GM12878 (cell line): ENCODE measurements around the gene ASMTL. TPM values are rescaled to one million over a fixed set of nuclear protein-coding genes. Genes with fewer than 3 reads are reported as not detected.

Experiments
- BACH1 ChIP-seq: fragments of 450-650 bp; IDR thresholded peaks from 2 replicates; pipeline ENCODE4 v1.6.1; 2017; ENCODE audit warnings: mild to moderate bottlenecking, borderline replicate concordance
- CBFB ChIP-seq: IDR thresholded peaks from 2 replicates; pipeline ENCODE4 v1.6.1; 2016; ENCODE audit warnings: antibody characterized with exemption, low read depth
- FOXM1 ChIP-seq: IDR thresholded peaks from 2 replicates; pipeline ENCODE4 v1.6.1; 2012; ENCODE audit warnings: low read depth, mild to moderate bottlenecking, inconsistent platforms, low read length, moderate library complexity
- HDAC6 ChIP-seq: fragments of 200-600 bp; sonication (generic); IDR thresholded peaks from one replicate; pipeline ENCODE4 v1.8.0; 2017; ENCODE audit warnings: antibody characterized with exemption; ENCODE audit not compliant: unreplicated experiment
- HDGF ChIP-seq: fragments of 450-650 bp; IDR thresholded peaks from 2 replicates; pipeline ENCODE4 v1.6.1; 2016; ENCODE audit warnings: antibody characterized with exemption
- IKZF2 ChIP-seq, 2 experiments: fragments of 450-650 bp; IDR thresholded peaks; 2 replicates each; pipeline ENCODE4 v1.6.1; 2017; ENCODE audit warnings: mild to moderate bottlenecking in 2 of 2, moderate library complexity in 2 of 2
- MTA3 ChIP-seq: IDR thresholded peaks from 2 replicates; pipeline ENCODE4 v1.6.1; 2012; ENCODE audit warnings: low read length, inconsistent platforms, borderline replicate concordance
- MYC ChIP-seq: IDR thresholded peaks from 2 replicates; pipeline ENCODE4 v1.6.1; 2011; ENCODE audit warnings: mild to moderate bottlenecking, low read length, moderate library complexity, inconsistent platforms; ENCODE audit not compliant: insufficient read depth, insufficient replicate concordance, insufficient read length, severe bottlenecking
- NBN ChIP-seq: fragments of 450-650 bp; IDR thresholded peaks from 2 replicates; pipeline ENCODE4 v1.6.1; 2016
- PAX8 ChIP-seq: fragments of 450-650 bp; IDR thresholded peaks from 2 replicates; pipeline ENCODE4 v1.6.1; 2017; ENCODE audit warnings: mild to moderate bottlenecking, moderate library complexity
- POLR2AphosphoS5 ChIP-seq: IDR thresholded peaks from 2 replicates; pipeline ENCODE4 v1.6.1; 2011; ENCODE audit warnings: mild to moderate bottlenecking, low read length, inconsistent platforms
- RCOR1 ChIP-seq: conservative IDR thresholded peaks from 2 replicates; pipeline ENCODE4 v1.6.1; 2012; ENCODE audit warnings: low read depth, low read length, improper control_type of control experiment
- RUNX3 ChIP-seq: IDR thresholded peaks from 2 replicates; pipeline ENCODE4 v1.6.1; 2012; ENCODE audit warnings: low read length, inconsistent platforms
- SIN3A ChIP-seq: IDR thresholded peaks from 2 replicates; pipeline ENCODE4 v1.6.1; 2012; ENCODE audit warnings: low read depth, low read length, improper control_type of control experiment
- SIX5 ChIP-seq: IDR thresholded peaks from 2 replicates; pipeline ENCODE4 v1.6.1; 2011; ENCODE audit warnings: mild to moderate bottlenecking, low read depth, low read length, moderate library complexity; ENCODE audit not compliant: severe bottlenecking
- polyA plus RNA-seq, 11 experiments: library from polyadenylated mRNA; depleted of rRNA in 4 of 11; unstranded in 6 of 11; stranded (reverse) in 5 of 11; fragments of >200 nt; fragmentation: Nextera tagmentation in 4 of 11; fragmentation: Illumina TruSeq in 1 of 11; extraction: Ambion mirVana in 4 of 11; extraction: Trizol in 1 of 11; gene quantifications; 1 replicate in 1 of 11; 2 replicates in 10 of 11; pipeline versions ENCODE4 v1.2.1 to v1.2.3, GENCODE V29; 2011 to 2016; ENCODE audit warnings: inconsistent platforms in 2 of 11, missing spikeins in 2 of 11, low read depth in 1 of 11
- total RNA-seq, 4 experiments: library from RNA; depleted of rRNA in 3 of 4; stranded (reverse); fragments of >200 nt in 3 of 4; fragmentation: Illumina TruSeq in 1 of 4; extraction: Trizol in 1 of 4; gene quantifications; 2 replicates each; pipeline versions ENCODE4 v1.2.1 to v1.2.3, GENCODE V29; 2013 to 2021
- TF ChIP-seq, protein P1 (sequence below): fragments of 450-650 bp; IDR thresholded peaks from 2 replicates; pipeline ENCODE4 v1.6.1; 2016; ENCODE audit warnings: mild to moderate bottlenecking
- TF ChIP-seq, protein P2 (sequence below): IDR thresholded peaks from 2 replicates; pipeline ENCODE4 v1.6.1; 2012; ENCODE audit warnings: low read length, inconsistent platforms
- TF ChIP-seq, protein P3 (sequence below): fragments of 450-650 bp; IDR thresholded peaks from 2 replicates; pipeline ENCODE4 v1.6.1; 2017; ENCODE audit warnings: antibody characterized with exemption, mild to moderate bottlenecking, moderate library complexity
- TF ChIP-seq, protein P4 (sequence below): IDR thresholded peaks from 2 replicates; pipeline ENCODE4 v1.6.1; 2012; ENCODE audit warnings: mild to moderate bottlenecking, low read depth, low read length

The ASMTL gene
- total and polyA plus RNA-seq, 10 of the 15 experiments (the other 5 are each of a cell fraction or from before 2014, with no cell fraction given) = 1.6 to 51.9 (median 32.1) TPM

DNA sequence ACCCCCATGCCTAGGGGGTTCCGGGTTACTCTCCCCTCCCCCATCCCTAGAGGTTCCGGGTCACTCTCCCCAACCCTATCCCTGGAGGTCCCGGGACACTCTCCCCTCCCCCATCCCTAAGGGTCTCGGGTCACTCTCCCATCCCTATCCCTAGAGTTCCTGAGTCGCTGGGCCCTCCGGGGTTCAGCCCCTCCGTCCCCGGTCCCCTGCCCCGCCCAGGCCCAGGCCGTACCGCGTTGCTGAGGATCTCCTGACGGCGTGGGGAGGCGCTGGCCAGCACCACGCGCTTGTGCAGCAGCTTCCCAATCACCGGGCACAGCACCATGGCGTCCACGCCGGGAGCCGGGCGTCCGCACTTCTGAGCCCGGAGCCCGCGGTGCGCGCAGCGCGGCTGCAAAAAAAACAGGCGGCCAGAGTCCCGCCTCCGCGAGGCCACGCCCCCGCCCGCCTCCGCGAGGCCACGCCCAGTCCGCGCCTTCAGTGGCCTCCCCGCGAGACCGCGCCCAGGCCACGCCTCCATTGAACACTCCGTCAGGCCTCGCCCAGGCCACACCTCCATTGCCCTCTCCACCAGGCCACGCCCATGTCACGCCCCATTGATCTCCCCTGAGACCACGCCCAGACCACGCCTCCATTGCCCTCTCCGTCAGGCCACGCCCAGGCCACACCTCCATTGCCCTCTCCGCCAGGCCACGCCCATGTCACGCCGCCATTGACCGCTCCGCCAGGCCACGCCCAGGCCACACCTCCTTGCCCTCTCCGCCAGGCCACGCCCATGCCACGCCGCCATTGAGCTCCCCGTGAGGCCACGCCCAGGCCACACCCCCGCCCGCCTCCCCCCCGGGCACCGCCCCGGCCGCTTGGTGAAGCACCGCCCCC is at the start of gene ASMTL (continued):
- no peak for TF ChIP-seq SIX5
- TF ChIP-seq SIN3A = 0 out of 2 replicates have a peak, but pooled peaks have one; percentile 66
- TF ChIP-seq CBFB = peak; percentile 58; the same call in 1 of the 2 replicates
- no peak for TF ChIP-seq HDAC6
- TF ChIP-seq RCOR1 = no peak
- peak; percentile 97 for TF ChIP-seq POLR2AphosphoS5
- TF ChIP-seq HDGF = peak; percentile 100
- TF ChIP-seq, protein P1, sequence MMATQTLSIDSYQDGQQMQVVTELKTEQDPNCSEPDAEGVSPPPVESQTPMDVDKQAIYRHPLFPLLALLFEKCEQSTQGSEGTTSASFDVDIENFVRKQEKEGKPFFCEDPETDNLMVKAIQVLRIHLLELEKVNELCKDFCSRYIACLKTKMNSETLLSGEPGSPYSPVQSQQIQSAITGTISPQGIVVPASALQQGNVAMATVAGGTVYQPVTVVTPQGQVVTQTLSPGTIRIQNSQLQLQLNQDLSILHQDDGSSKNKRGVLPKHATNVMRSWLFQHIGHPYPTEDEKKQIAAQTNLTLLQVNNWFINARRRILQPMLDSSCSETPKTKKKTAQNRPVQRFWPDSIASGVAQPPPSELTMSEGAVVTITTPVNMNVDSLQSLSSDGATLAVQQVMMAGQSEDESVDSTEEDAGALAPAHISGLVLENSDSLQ = peak; percentile 44; the same call in 1 of the 2 replicates
- TF ChIP-seq MTA3 = no peak
- TF ChIP-seq, protein P2, sequence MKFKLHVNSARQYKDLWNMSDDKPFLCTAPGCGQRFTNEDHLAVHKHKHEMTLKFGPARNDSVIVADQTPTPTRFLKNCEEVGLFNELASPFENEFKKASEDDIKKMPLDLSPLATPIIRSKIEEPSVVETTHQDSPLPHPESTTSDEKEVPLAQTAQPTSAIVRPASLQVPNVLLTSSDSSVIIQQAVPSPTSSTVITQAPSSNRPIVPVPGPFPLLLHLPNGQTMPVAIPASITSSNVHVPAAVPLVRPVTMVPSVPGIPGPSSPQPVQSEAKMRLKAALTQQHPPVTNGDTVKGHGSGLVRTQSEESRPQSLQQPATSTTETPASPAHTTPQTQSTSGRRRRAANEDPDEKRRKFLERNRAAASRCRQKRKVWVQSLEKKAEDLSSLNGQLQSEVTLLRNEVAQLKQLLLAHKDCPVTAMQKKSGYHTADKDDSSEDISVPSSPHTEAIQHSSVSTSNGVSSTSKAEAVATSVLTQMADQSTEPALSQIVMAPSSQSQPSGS = no peak
- no peak for TF ChIP-seq MYC
- no peak for TF ChIP-seq IKZF2 (IDR thresholded peaks at IDR 0.05)
- no peak for TF ChIP-seq FOXM1
- TF ChIP-seq, protein P3, sequence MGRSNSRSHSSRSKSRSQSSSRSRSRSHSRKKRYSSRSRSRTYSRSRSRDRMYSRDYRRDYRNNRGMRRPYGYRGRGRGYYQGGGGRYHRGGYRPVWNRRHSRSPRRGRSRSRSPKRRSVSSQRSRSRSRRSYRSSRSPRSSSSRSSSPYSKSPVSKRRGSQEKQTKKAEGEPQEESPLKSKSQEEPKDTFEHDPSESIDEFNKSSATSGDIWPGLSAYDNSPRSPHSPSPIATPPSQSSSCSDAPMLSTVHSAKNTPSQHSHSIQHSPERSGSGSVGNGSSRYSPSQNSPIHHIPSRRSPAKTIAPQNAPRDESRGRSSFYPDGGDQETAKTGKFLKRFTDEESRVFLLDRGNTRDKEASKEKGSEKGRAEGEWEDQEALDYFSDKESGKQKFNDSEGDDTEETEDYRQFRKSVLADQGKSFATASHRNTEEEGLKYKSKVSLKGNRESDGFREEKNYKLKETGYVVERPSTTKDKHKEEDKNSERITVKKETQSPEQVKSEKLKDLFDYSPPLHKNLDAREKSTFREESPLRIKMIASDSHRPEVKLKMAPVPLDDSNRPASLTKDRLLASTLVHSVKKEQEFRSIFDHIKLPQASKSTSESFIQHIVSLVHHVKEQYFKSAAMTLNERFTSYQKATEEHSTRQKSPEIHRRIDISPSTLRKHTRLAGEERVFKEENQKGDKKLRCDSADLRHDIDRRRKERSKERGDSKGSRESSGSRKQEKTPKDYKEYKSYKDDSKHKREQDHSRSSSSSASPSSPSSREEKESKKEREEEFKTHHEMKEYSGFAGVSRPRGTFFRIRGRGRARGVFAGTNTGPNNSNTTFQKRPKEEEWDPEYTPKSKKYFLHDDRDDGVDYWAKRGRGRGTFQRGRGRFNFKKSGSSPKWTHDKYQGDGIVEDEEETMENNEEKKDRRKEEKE = no peak
- no peak for TF ChIP-seq RUNX3
- no peak for TF ChIP-seq PAX8
- TF ChIP-seq NBN = 0 out of 2 replicates have a peak, but pooled peaks have one; percentile 60
- TF ChIP-seq, protein P4, sequence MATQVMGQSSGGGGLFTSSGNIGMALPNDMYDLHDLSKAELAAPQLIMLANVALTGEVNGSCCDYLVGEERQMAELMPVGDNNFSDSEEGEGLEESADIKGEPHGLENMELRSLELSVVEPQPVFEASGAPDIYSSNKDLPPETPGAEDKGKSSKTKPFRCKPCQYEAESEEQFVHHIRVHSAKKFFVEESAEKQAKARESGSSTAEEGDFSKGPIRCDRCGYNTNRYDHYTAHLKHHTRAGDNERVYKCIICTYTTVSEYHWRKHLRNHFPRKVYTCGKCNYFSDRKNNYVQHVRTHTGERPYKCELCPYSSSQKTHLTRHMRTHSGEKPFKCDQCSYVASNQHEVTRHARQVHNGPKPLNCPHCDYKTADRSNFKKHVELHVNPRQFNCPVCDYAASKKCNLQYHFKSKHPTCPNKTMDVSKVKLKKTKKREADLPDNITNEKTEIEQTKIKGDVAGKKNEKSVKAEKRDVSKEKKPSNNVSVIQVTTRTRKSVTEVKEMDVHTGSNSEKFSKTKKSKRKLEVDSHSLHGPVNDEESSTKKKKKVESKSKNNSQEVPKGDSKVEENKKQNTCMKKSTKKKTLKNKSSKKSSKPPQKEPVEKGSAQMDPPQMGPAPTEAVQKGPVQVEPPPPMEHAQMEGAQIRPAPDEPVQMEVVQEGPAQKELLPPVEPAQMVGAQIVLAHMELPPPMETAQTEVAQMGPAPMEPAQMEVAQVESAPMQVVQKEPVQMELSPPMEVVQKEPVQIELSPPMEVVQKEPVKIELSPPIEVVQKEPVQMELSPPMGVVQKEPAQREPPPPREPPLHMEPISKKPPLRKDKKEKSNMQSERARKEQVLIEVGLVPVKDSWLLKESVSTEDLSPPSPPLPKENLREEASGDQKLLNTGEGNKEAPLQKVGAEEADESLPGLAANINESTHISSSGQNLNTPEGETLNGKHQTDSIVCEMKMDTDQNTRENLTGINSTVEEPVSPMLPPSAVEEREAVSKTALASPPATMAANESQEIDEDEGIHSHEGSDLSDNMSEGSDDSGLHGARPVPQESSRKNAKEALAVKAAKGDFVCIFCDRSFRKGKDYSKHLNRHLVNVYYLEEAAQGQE = peak; percentile 50; the same call in 1 of the 2 replicates
- TF ChIP-seq BACH1 = peak; percentile 80
